Body of pancreas (tissue), 4 donors: Measurements from ENCODE around the gene NIPSNAP2. TPM values are rescaled to one million over a fixed set of nuclear protein-coding genes. Genes with fewer than 3 reads are reported as not detected.
A peak's percentile ranks its signal among the peaks of the same experiment; 100 is the strongest.
"Not testable (repeated sequence)": the region's sequence is repeated elsewhere in the genome, so short reads cannot be mapped to it uniquely, and the experiment has no call there.

Experiments
- ATAC-seq: fragments of 150-250 bp; one replicate; pipeline ENCODE4 v1.9.1; 2016
- DNase-seq, 4 donors: peaks; one replicate each; pipeline ENCODE4 v3.0.0-alpha.2; 2019
- H3K27ac ChIP-seq, 4 donors: fragments of 200-600 bp; sonication (generic); 1 replicate in 3 of 4; 2 replicates in 1 of 4; pipeline versions ENCODE4 v1.5.1 to v1.6.1; 2016 to 2019; ENCODE audit warnings: mild to moderate bottlenecking in 1 of 4, mixed read lengths in 1 of 4, moderate library complexity in 1 of 4
- H3K27me3 ChIP-seq, 2 donors: fragments of 200-600 bp; sonication (generic); one replicate each; pipeline ENCODE4 v1.6.0; 2016; ENCODE audit warnings: mild to moderate bottlenecking in 1 of 2
- H3K36me3 ChIP-seq, 2 donors: fragments of 200-600 bp; sonication (generic); replicated peaks in 1 of 2; 2 replicates each; pipeline ENCODE4 v1.5.1; 2016; ENCODE audit warnings: low read depth in 2 of 2; ENCODE audit not compliant: insufficient read depth in 1 of 2
- H3K4me1 ChIP-seq: fragments of 200-600 bp; sonication (generic); one replicate; pipeline ENCODE4 v1.6.0; 2016
- H3K4me3 ChIP-seq, 2 donors: fragments of 200-600 bp; sonication (generic); 1 replicate in 1 of 2; 2 replicates in 1 of 2; pipeline ENCODE4 v1.5.1; 2016 to 2019
- H3K9me3 ChIP-seq, 3 donors: fragments of 200-600 bp; sonication (generic); 1 replicate in 2 of 3; 2 replicates in 1 of 3; pipeline ENCODE4 v1.5.1; 2016
- POLR2A ChIP-seq, 3 donors: fragments of 450-650 bp; IDR thresholded peaks; one replicate each; pipeline ENCODE4 v1.6.1; 2016; ENCODE audit warnings: antibody characterized with exemption in 3 of 3, mild to moderate bottlenecking in 2 of 3
- WGBS, 2 donors: methylation state at CpG; one replicate each; pipeline ENCODE4 v1.1.5; 2017; 5-methylcytosine and 5-hydroxymethylcytosine counted together
- intact Hi-C: fragments of 100-400 bp; cut with DNase I; formaldehyde crosslinking; loops from one replicate; pipeline ENCODE4 v1.15.1; 2023
- total RNA-seq, 2 donors: library from RNA; depleted of rRNA; stranded (reverse); fragments of >200 nt; gene quantifications; one replicate each; pipeline ENCODE4 v1.1.0, GENCODE V29; 2016
- TF ChIP-seq, protein P1 (sequence below), 7 experiments: fragments of 450-650 bp in 4 of 7; fragments of 200-600 bp in 3 of 7; sonication (generic) in 3 of 7; IDR thresholded peaks; one replicate each; pipeline ENCODE4 v1.5.1; 2016 to 2019; ENCODE audit warnings: antibody characterized with exemption in 7 of 7

NIPSNAP2 gene
- total RNA-seq, 2 donors from 2014 or later, result 42.5 to 51.6 TPM

DNA sequence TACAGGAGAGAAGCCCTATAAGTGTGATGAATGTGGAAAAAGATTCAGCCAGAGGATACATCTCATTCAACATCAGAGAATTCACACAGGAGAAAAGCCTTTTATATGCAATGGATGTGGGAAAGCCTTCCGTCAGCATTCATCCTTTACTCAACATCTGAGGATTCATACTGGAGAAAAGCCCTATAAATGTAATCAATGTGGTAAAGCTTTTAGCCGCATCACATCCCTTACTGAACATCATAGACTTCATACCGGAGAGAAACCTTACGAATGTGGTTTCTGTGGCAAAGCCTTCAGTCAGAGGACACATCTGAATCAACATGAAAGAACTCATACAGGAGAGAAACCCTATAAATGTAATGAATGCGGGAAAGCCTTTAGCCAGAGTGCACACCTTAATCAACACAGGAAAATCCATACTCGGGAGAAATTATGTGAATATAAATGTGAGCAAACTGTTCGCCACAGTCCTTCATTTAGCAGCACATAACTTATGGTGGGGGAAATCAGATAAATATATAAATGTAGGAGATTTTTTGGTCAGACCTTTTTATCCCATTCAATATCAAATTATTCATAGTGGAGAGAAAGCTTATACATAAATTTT, 24.8 kb upstream of the NIPSNAP2 start:
- H3K27ac ChIP-seq, result no peak overlapping the region
- no peak for ATAC-seq
- H3K9me3 ChIP-seq, result peaks cover 0 to 9% (median 0%) of the 10 kb centered on the region in 3 donors
- no peaks in the 10 kb centered on the region for H3K27me3 ChIP-seq
- no peaks in the 10 kb centered on the region for H3K36me3 ChIP-seq
- no peak overlapping the region for H3K4me3 ChIP-seq
- no peak for TF ChIP-seq POLR2A (IDR thresholded peaks at IDR 0.05)
- TF ChIP-seq, protein P1, sequence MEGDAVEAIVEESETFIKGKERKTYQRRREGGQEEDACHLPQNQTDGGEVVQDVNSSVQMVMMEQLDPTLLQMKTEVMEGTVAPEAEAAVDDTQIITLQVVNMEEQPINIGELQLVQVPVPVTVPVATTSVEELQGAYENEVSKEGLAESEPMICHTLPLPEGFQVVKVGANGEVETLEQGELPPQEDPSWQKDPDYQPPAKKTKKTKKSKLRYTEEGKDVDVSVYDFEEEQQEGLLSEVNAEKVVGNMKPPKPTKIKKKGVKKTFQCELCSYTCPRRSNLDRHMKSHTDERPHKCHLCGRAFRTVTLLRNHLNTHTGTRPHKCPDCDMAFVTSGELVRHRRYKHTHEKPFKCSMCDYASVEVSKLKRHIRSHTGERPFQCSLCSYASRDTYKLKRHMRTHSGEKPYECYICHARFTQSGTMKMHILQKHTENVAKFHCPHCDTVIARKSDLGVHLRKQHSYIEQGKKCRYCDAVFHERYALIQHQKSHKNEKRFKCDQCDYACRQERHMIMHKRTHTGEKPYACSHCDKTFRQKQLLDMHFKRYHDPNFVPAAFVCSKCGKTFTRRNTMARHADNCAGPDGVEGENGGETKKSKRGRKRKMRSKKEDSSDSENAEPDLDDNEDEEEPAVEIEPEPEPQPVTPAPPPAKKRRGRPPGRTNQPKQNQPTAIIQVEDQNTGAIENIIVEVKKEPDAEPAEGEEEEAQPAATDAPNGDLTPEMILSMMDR (IDR thresholded peaks at IDR 0.05), result no peak
- no peaks in the 10 kb centered on the region for H3K4me1 ChIP-seq
- 91 to 95% methylated on average over 7 of the region's 7 CpGs for WGBS, 2 donors
- intact Hi-C loops, result no loop called here
- no peak for DNase-seq

DNA sequence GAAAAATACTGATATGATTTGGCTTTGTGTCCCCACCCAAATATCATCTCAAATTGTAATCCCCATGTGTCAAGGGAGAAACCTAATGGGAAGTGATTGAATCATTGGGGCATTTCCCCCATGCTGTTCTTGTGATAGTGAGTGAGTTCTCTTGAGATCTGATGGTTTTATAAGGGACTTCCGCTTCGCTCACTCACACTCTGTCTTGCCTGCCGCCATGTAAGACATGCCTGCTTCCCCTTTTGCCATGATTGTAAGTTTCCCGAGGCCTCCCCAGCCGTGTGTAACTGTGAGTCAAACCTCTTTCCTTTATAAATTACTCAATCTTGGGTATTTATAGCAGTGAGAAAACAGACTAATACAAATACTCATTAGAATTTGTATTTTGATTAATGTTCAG, 17.8 kb upstream of the NIPSNAP2 start:
- no peak overlapping the region for H3K27ac ChIP-seq
- H3K36me3 ChIP-seq, result no peaks in the 10 kb centered on the region
- no peaks in the 10 kb centered on the region for H3K9me3 ChIP-seq
- H3K4me1 ChIP-seq, result peaks cover 6% of the 10 kb centered on the region
- WGBS, 2 donors, result 79 to 87% methylated on average over 5 of the region's 5 CpGs
- ATAC-seq (no peak), DNase-seq (no peak)
- TF ChIP-seq, protein P1 (IDR thresholded peaks at IDR 0.05), result no peak
- TF ChIP-seq POLR2A (IDR thresholded peaks at IDR 0.05), result no peak
- intact Hi-C loops, result no loop called here
- H3K4me3 ChIP-seq, result no peak overlapping the region
- H3K27me3 ChIP-seq, result no peaks in the 10 kb centered on the region

DNA sequence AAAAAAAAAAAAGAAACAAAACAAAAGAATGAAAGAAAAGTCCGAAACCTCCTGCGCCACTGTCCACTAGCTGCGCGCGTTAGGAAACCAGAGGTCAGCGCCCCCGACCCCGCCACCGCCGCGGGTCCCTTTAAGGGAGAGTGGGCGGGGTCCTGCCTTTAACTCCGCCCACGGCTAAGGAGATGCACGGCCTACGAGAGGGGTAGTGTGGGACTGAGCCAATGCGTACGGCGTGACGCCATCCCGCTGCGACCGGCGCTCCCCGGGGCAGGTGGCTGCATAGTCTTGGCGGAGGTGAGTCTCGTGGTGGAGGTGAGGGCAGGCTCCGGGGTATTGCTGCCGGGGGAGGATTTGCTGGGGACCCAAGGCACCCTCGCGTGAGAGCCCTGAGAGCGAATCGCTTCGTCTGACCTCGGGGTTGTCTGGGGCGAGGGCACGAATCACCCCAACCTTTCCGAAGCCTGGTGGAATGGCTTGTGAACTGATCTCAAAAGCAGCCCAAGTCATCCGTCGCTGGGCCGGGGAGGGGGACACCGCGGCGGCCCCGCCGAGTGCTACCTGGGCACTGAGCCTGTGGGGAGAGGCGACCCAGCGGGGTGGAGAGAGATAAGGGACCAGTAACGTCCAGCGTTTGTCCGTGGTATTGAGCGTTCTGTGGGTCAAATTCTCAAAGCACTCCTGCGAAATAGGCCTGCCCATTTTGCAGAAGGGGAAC, 12.6 kb upstream of the NIPSNAP2 start, which contains the start of gene MRPS17:
Gene MRPS17, plus strand, starts transcription at position 241 of the 715 bp plus-strand sequence. CDS start 1,319 bp downstream, outside the sequence.
- WGBS, 2 donors, result 1% methylated on average over 31 to 53 of the region's 53 CpGs
- TF ChIP-seq, protein P1 (IDR thresholded peaks at IDR 0.05), result peak in 2 of 7 experiments; percentile 19 to 35
- TF ChIP-seq POLR2A (IDR thresholded peaks at IDR 0.05), result peak; percentile 47 to 92 (median 90)
- H3K9me3 ChIP-seq, result no peaks in the 10 kb centered on the region
- peak within 1 kb of the TSS; percentile 57 to 89 (median 74) for H3K27ac ChIP-seq
- H3K4me1 ChIP-seq, result peaks cover 19% of the 10 kb centered on the region
- intact Hi-C loops, result no loop called here
- peak within 1 kb of the TSS; percentile 73 to 83 for H3K4me3 ChIP-seq
- no peaks in the 10 kb centered on the region for H3K27me3 ChIP-seq
- ATAC-seq, result peak; percentile 100
- no peaks in the 10 kb centered on the region for H3K36me3 ChIP-seq
- peak; percentile 93 to 96 (median 94) for DNase-seq

DNA sequence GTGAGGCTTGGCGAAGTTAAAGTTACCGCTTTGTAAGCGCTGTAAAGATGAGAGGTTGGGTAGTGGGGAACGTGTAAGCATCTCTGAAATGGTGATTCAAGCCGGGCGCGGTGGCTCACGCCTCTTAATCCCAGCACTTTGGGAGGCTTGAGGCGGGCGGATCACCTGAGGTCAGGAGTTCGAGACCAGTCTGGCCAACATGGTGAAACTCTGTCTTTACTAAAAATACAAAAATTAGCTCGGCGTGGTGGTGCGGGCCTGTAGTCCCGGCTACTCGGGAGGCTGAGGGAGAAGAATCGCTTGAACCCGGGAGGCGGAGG, 12.1 kb upstream of the NIPSNAP2 start:
- H3K9me3 ChIP-seq, intact Hi-C loops, DNase-seq, ATAC-seq, H3K36me3 ChIP-seq, H3K27me3 ChIP-seq: not testable (repeated sequence)
- WGBS, 2 donors, result 27 to 33% methylated on average over 18 to 19 of the region's 19 CpGs
- Histone ChIP-seq H3K4me3 (peak overlapping the region; percentile 73 to 83), H3K4me1 (peaks cover 19% of the 10 kb centered on the region), H3K27ac (peak overlapping the region; percentile 57 to 89 (median 74))

DNA sequence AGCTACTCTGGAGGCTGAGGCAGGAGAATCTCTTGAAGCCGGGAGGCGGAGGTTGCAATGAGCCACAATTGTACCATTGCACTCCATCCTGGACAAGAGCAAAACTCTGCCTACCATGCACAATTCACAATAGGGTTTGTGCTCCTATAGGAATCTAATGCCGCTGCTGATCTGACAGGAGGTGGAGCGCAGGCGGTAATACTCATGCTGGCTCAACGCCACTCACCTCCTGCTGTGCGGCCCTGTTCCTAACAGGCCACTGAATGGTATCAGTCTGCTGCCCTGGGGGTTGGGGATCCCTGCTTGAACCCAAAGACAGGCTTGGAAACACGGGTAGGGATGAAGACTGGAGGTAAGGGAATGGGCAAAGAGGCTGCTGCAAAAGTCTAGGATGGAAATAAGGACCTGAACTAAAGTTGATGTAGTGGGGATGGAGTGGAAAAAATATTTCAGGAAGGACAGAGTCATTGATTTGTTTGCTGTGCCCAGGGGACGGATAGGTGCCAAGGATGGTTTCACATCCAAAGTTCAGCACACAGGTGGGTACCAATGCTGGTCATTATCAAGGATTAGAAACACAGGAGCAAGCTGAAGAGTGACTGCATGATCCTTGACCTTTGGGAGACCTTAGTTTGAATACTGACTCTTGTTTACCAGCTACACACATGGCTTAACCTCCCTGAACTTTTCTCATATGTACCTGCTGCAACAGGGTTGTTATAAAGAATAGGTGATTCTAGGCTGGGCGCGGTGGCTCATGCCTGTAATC, 10.5 kb upstream of the NIPSNAP2 start:
- H3K4me1 ChIP-seq, result peaks cover 19% of the 10 kb centered on the region
- no peaks in the 10 kb centered on the region for H3K9me3 ChIP-seq
- no peak for DNase-seq
- no peaks in the 10 kb centered on the region for H3K36me3 ChIP-seq
- no peak overlapping the region for H3K27ac ChIP-seq
- intact Hi-C loops, result no loop called here
- no peak for ATAC-seq
- WGBS, 2 donors, result 88 to 89% methylated on average over 10 to 11 of the region's 11 CpGs
- TF ChIP-seq, protein P1 (IDR thresholded peaks at IDR 0.05), result no peak
- no peak for TF ChIP-seq POLR2A (IDR thresholded peaks at IDR 0.05)
- H3K27me3 ChIP-seq, result no peaks in the 10 kb centered on the region
- H3K4me3 ChIP-seq, result no peak overlapping the region
